Right lobe of liver (tissue), 6 donors: Measurements from ENCODE around the gene TMEM123. TPM values are rescaled to one million over a fixed set of nuclear protein-coding genes. Genes with fewer than 3 reads are reported as not detected.
A peak's percentile ranks its signal among the peaks of the same experiment; 100 is the strongest.

Source experiments
- ATAC-seq, 4 donors: fragments of 200-7000 bp; cut with Tn5 transposase; one replicate each; pipeline ENCODE4 v1.9.1; 2020; ENCODE audit warnings: mild to moderate bottlenecking in 4 of 4, moderate library complexity in 4 of 4
- DNase-seq, 3 donors: peaks; one replicate each; pipeline ENCODE4 v3.0.0-alpha.2; 2020
- H3K27ac ChIP-seq, 3 donors: fragments of 200-600 bp; one replicate each; pipeline ENCODE4 v1.8.0; 2022
- H3K27me3 ChIP-seq, 2 donors: fragments of 200-600 bp; one replicate each; pipeline ENCODE4 v1.8.0; 2022
- H3K36me3 ChIP-seq, 4 donors: fragments of 200-600 bp; sonication (generic) in 1 of 4; one replicate each; pipeline versions ENCODE4 v1.5.1 to v1.8.0; 2017 to 2022; ENCODE audit warnings: control low read depth in 1 of 4
- H3K4me1 ChIP-seq, 4 donors: fragments of 200-600 bp; sonication (generic) in 1 of 4; one replicate each; pipeline versions ENCODE4 v1.5.1 to v1.8.0; 2017 to 2022; ENCODE audit warnings: control low read depth in 1 of 4
- H3K4me3 ChIP-seq, 3 donors: fragments of 200-600 bp; one replicate each; pipeline ENCODE4 v1.8.0; 2022
- H3K9me3 ChIP-seq, 4 donors: fragments of 200-600 bp; sonication (generic) in 1 of 4; one replicate each; pipeline versions ENCODE4 v1.5.1 to v1.8.0; 2017 to 2022; ENCODE audit warnings: control low read depth in 1 of 4
- CTCF ChIP-seq, 4 donors: fragments of 200-600 bp in 3 of 4; fragments of 450-650 bp in 1 of 4; IDR thresholded peaks; one replicate each; pipeline versions ENCODE4 v1.5.1 to v1.8.0; 2016 to 2022; ENCODE audit warnings: antibody characterized with exemption in 4 of 4, mild to moderate bottlenecking in 2 of 4
- POLR2A ChIP-seq: fragments of 450-650 bp; IDR thresholded peaks from one replicate; pipeline ENCODE4 v1.6.1; 2017; ENCODE audit warnings: antibody characterized with exemption, mild to moderate bottlenecking
- WGBS: methylation state at CpG from one replicate; pipeline ENCODE4 v1.1.6; 2018; ENCODE audit warnings: low coverage, low lambda C conversion rate; ENCODE audit not compliant: insufficient coverage; ENCODE audit errors: missing lambda C conversion rate; 5-methylcytosine and 5-hydroxymethylcytosine counted together
- intact Hi-C, 2 donors: fragments of 100-400 bp; cut with DNase I; formaldehyde crosslinking; loops; one replicate each; pipeline versions ENCODE4 v1.11.2 to v1.14.1; 2022
- total RNA-seq, 6 experiments: library from RNA; depleted of rRNA in 2 of 6; stranded (reverse); fragments of >200 nt in 2 of 6; fragmentation: NEBNext Ultra II Directional in 3 of 6; extraction: Animal tissue kit (Norgen Biotek cat#: 25700) in 3 of 6; gene quantifications; one replicate each; pipeline versions ENCODE4 v1.1.0 to v1.2.4, GENCODE V29; 2016 to 2023
- donor health status: DM: no; HTN: yes; CAD: no.
- donor health status: DM: no; HTN: no; CAD: no.
- donor health status: DM: no; HTN: no; CAD: no.
- donor health status: DM: no; HTN: yes; CAD: no.
- donor health status: DM: no; HTN: yes; CAD: no.

Gene TMEM123
- total RNA-seq, 6 experiments from 2014 or later = 173 to 557 (median 229) TPM

GRCh38 chr11:102470251-102470650, 17.7 kb upstream of the TMEM123 start:
- DNase-seq (no peak), ATAC-seq (no peak)
- no peaks in the 10 kb centered on the region for H3K27me3 ChIP-seq
- H3K27ac ChIP-seq = no peak overlapping the region
- H3K9me3 ChIP-seq = no peaks in the 10 kb centered on the region
- no peaks in the 10 kb centered on the region for H3K36me3 ChIP-seq
- 87% methylated on average over 3 of the region's 3 CpGs for WGBS
- intact Hi-C loops = no loop called here
- TF ChIP-seq POLR2A = no peak
- no peak for TF ChIP-seq CTCF (IDR thresholded peaks at IDR 0.05)
- peaks cover 0 to 5% (median 2%) of the 10 kb centered on the region in 4 donors for H3K4me1 ChIP-seq
- no peak overlapping the region for H3K4me3 ChIP-seq

GRCh38 chr11:102469196-102469821, 16.7 kb upstream of the TMEM123 start:
- DNase-seq (no peak), ATAC-seq (peak in 2 of 4 donors; percentile 27 to 56)
- intact Hi-C loops = no loop called here
- no peak overlapping the region for H3K4me3 ChIP-seq
- H3K27me3 ChIP-seq = no peaks in the 10 kb centered on the region
- 66% methylated on average over 2 of the region's 8 CpGs for WGBS
- H3K27ac ChIP-seq = peak overlapping the region in 1 of 3 donors; percentile 7
- H3K9me3 ChIP-seq = no peaks in the 10 kb centered on the region
- TF ChIP-seq CTCF (IDR thresholded peaks at IDR 0.05) = no peak
- no peak for TF ChIP-seq POLR2A
- no peaks in the 10 kb centered on the region for H3K36me3 ChIP-seq
- peaks cover 0 to 5% (median 2%) of the 10 kb centered on the region in 4 donors for H3K4me1 ChIP-seq

- 71% methylated on average over 6 of the region's 6 CpGs for WGBS
- DNase-seq (no peak), ATAC-seq (peak in 2 of 4 donors; percentile 26 to 40)
- Histone ChIP-seq H3K9me3 (no peaks in the 10 kb centered on the region), H3K27ac (no peak overlapping the region), H3K4me3 (no peak overlapping the region), H3K27me3 (no peaks in the 10 kb centered on the region), H3K36me3 (no peaks in the 10 kb centered on the region), H3K4me1 (peaks cover 0 to 5% (median 2%) of the 10 kb centered on the region in 4 donors)
- intact Hi-C loops = no loop called here
- TF ChIP-seq POLR2A (no peak), CTCF (IDR thresholded peaks at IDR 0.05) (no peak)
These were observed 16.1 kb upstream of the TMEM123 start for GRCh38 chr11:102468616-102469195.

GRCh38 chr11:102467853-102468580, 15.5 kb upstream of the TMEM123 start:
- 79% methylated on average over 6 of the region's 6 CpGs for WGBS
- intact Hi-C loops = no loop called here
- no peak overlapping the region for H3K4me3 ChIP-seq
- peaks cover 0 to 5% (median 2%) of the 10 kb centered on the region in 4 donors for H3K4me1 ChIP-seq
- TF ChIP-seq POLR2A (no peak), CTCF (IDR thresholded peaks at IDR 0.05) (no peak)
- H3K27me3 ChIP-seq = no peaks in the 10 kb centered on the region
- no peaks in the 10 kb centered on the region for H3K9me3 ChIP-seq
- ATAC-seq (peak in 3 of 4 donors; percentile 24 to 40 (median 29)), DNase-seq (no peak)
- no peaks in the 10 kb centered on the region for H3K36me3 ChIP-seq
- no peak overlapping the region for H3K27ac ChIP-seq
